ENCODE results near the gene LCN2.

GRCh38 chr9:128167209-128167608, 18.0 kb downstream of the LCN2 start:
- no peak for TF ChIP-seq EZH2phosphoT487 (IDR thresholded peaks at IDR 0.05)
- TF ChIP-seq, protein P1, sequence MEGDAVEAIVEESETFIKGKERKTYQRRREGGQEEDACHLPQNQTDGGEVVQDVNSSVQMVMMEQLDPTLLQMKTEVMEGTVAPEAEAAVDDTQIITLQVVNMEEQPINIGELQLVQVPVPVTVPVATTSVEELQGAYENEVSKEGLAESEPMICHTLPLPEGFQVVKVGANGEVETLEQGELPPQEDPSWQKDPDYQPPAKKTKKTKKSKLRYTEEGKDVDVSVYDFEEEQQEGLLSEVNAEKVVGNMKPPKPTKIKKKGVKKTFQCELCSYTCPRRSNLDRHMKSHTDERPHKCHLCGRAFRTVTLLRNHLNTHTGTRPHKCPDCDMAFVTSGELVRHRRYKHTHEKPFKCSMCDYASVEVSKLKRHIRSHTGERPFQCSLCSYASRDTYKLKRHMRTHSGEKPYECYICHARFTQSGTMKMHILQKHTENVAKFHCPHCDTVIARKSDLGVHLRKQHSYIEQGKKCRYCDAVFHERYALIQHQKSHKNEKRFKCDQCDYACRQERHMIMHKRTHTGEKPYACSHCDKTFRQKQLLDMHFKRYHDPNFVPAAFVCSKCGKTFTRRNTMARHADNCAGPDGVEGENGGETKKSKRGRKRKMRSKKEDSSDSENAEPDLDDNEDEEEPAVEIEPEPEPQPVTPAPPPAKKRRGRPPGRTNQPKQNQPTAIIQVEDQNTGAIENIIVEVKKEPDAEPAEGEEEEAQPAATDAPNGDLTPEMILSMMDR (IDR thresholded peaks at IDR 0.05), result no peak
- no peak for TF ChIP-seq EZH2 (IDR thresholded peaks at IDR 0.05)

Measured in neural progenitor cell (in vitro differentiated cells).